ENCODE data around the gene GTPBP1. TPM values are rescaled to one million over a fixed set of nuclear protein-coding genes. Genes with fewer than 3 reads are reported as not detected.
A peak's percentile ranks its signal among the peaks of the same experiment; 100 is the strongest.

Gene GTPBP1
- 10 to 100 TPM; 42.9 to 73.5 TPM for total RNA-seq

- Histone ChIP-seq H3K4me1 (ENCODE audit: control insufficient read depth in 1 of 2, low read depth in 2 of 2) (peaks cover 17 to 43% of the 10 kb centered on the region in 2 donors), H3K4me3 (peak within 1 kb of the TSS; percentile 86), H3K9me3 (no peaks in the 10 kb centered on the region), H3K27me3 (replicated peaks; ENCODE audit: insufficient read depth) (no peaks in the 10 kb centered on the region), H3K27ac (peak within 1 kb of the TSS; percentile 93 to 94), H3K36me3 (no peaks in the 10 kb centered on the region)
- no peak for TF ChIP-seq CTCF (IDR thresholded peaks at IDR 0.05)
- ATAC-seq (ENCODE audit: insufficient number of reproducible peaks, low FRiP score, low read depth) (peak; percentile 90), DNase-seq (ENCODE audit: low spot score) (peak; percentile 99)
These were observed at the start of gene GTPBP1 for GRCh38 chr22:38705235-38706100. Gene GTPBP1 (plus strand): TSS chr22:38705944. CDS start chr22:38705956, 12 bp downstream.

GRCh38 chr22:38656256-38657044 lies 49.3 kb upstream of the GTPBP1 start, which contains the start of the genes CBY1 and FAM227A:
Gene CBY1 (plus strand): TSS chr22:38656638. CDS start chr22:38668055, 11,417 bp downstream.
Gene FAM227A (minus strand): TSS chr22:38656392. CDS start chr22:38650168, 6,224 bp downstream.
- no peak for TF ChIP-seq CTCF (IDR thresholded peaks at IDR 0.05)

GRCh38 chr22:38657045-38657909 lies 48.5 kb upstream of the GTPBP1 start:
- H3K36me3 ChIP-seq: no peaks in the 10 kb centered on the region
- H3K9me3 ChIP-seq: no peaks in the 10 kb centered on the region
- peak overlapping the region; percentile 82 for H3K4me3 ChIP-seq
- H3K27ac ChIP-seq: peak overlapping the region; percentile 64 to 80
- H3K4me1 ChIP-seq (ENCODE audit: control insufficient read depth in 1 of 2, low read depth in 2 of 2): peaks cover 7 to 12% of the 10 kb centered on the region in 2 donors
- DNase-seq (ENCODE audit: low spot score): no peak
- no peak for TF ChIP-seq CTCF (IDR thresholded peaks at IDR 0.05)
- no peak for ATAC-seq (ENCODE audit: insufficient number of reproducible peaks, low FRiP score, low read depth)
- no peaks in the 10 kb centered on the region for H3K27me3 ChIP-seq (replicated peaks; ENCODE audit: insufficient read depth)

More at GRCh38 chr22:38656256-38657044, 49.3 kb upstream of the GTPBP1 start, which contains the start of the genes CBY1 and FAM227A:
- Histone ChIP-seq H3K4me1 (ENCODE audit: control insufficient read depth in 1 of 2, low read depth in 2 of 2) (peaks cover 7 to 12% of the 10 kb centered on the region in 2 donors), H3K9me3 (no peaks in the 10 kb centered on the region), H3K4me3 (peak within 1 kb of the TSS; percentile 82), H3K27ac (peak within 1 kb of the TSS; percentile 64 to 80), H3K36me3 (no peaks in the 10 kb centered on the region), H3K27me3 (replicated peaks; ENCODE audit: insufficient read depth) (no peaks in the 10 kb centered on the region)
- ATAC-seq (ENCODE audit: insufficient number of reproducible peaks, low FRiP score, low read depth) (peak; percentile 80), DNase-seq (ENCODE audit: low spot score) (peak; percentile 61)

- TF ChIP-seq CTCF (IDR thresholded peaks at IDR 0.05): no peak
- peaks cover 0 to 7% of the 10 kb centered on the region in 2 donors for H3K4me1 ChIP-seq (ENCODE audit: control insufficient read depth in 1 of 2, low read depth in 2 of 2)
- H3K27ac ChIP-seq: peak overlapping the region; percentile 20 to 36
- ATAC-seq (ENCODE audit: insufficient number of reproducible peaks, low FRiP score, low read depth) (peak; percentile 80), DNase-seq (ENCODE audit: low spot score) (no peak)
- H3K36me3 ChIP-seq: peaks cover 13% of the 10 kb centered on the region
- H3K27me3 ChIP-seq (replicated peaks; ENCODE audit: insufficient read depth): no peaks in the 10 kb centered on the region
- no peaks in the 10 kb centered on the region for H3K9me3 ChIP-seq
- peak overlapping the region; percentile 17 for H3K4me3 ChIP-seq
These were observed 30.9 kb upstream of the GTPBP1 start for GRCh38 chr22:38674888-38675287.

Measured in thoracic aorta (tissue), 2 donors.